ENCODE results near the gene WDFY2. TPM values are rescaled to one million over a fixed set of nuclear protein-coding genes. Genes with fewer than 3 reads are reported as not detected.
A peak's percentile ranks its signal among the peaks of the same experiment; 100 is the strongest.

WDFY2 gene
- total and polyA plus RNA-seq, 9 donors = 5.4 to 17.9 (median 12.6) TPM

DNA sequence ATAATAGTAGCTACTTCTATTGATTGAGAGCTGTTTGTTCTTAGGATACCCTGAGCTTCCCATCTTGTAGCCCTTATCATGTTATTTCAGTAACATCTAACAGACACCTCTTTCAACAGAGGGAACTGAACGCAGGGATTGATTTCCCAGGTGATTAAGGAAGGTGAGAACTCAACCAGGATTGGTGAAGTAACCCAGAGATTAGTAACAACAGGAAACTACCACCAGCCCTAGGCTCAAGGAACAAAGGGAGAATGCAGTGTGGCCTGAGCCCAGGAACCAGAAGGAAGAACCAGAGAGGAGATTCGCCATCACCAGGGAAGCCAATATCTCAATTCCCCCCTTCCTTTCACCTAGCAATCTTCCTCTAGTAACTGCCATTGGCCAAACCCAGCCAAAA is 211.2 kb downstream of the WDFY2 start:
- Histone ChIP-seq H3K4me1 (ENCODE audit: insufficient read depth) (peaks cover 2% of the 10 kb centered on the region), H3K9me3 (no peaks in the 10 kb centered on the region), H3K4me3 (no peak overlapping the region), H3K36me3 (no peaks in the 10 kb centered on the region), H3K27me3 (no peaks in the 10 kb centered on the region), H3K27ac (no peak overlapping the region)
- WGBS, 3 donors = 92 to 97% (median 93%) methylated on average over 2 of the region's 2 CpGs
- intact Hi-C loops (cut with DNase I) = no loop called here
- no peak for TF ChIP-seq POLR2A (IDR thresholded peaks at IDR 0.05)
- TF ChIP-seq, protein P1, sequence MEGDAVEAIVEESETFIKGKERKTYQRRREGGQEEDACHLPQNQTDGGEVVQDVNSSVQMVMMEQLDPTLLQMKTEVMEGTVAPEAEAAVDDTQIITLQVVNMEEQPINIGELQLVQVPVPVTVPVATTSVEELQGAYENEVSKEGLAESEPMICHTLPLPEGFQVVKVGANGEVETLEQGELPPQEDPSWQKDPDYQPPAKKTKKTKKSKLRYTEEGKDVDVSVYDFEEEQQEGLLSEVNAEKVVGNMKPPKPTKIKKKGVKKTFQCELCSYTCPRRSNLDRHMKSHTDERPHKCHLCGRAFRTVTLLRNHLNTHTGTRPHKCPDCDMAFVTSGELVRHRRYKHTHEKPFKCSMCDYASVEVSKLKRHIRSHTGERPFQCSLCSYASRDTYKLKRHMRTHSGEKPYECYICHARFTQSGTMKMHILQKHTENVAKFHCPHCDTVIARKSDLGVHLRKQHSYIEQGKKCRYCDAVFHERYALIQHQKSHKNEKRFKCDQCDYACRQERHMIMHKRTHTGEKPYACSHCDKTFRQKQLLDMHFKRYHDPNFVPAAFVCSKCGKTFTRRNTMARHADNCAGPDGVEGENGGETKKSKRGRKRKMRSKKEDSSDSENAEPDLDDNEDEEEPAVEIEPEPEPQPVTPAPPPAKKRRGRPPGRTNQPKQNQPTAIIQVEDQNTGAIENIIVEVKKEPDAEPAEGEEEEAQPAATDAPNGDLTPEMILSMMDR (IDR thresholded peaks at IDR 0.05) = no peak
- no peak for TF ChIP-seq EP300 (IDR thresholded peaks at IDR 0.05)
- no peak for DNase-seq

DNA sequence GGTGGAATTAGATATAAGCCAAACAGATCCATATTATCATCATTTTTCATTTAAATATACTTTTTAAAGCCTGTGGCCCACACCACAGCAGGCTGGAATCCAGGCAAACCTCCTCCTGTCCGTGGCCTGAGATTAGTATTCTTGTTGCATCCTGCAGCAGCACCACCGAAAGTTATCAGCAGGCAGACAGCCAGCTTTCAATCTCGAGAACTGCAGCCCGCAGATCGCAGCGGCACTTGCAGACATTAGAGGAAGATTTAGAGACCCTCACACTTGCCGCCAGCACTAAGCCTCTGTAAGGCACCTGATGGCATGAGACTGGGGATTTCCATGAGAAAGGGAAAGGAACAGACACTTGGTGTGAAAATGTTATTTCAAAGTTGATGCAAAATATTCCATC is 212.3 kb downstream of the WDFY2 start:
- no peaks in the 10 kb centered on the region for H3K27me3 ChIP-seq
- H3K27ac ChIP-seq = no peak overlapping the region
- H3K9me3 ChIP-seq = no peaks in the 10 kb centered on the region
- DNase-seq = no peak
- peaks cover 8% of the 10 kb centered on the region for H3K4me1 ChIP-seq (ENCODE audit: insufficient read depth)
- intact Hi-C loops (cut with DNase I) = no loop called here
- no peak overlapping the region for H3K4me3 ChIP-seq
- TF ChIP-seq, protein P1 (IDR thresholded peaks at IDR 0.05) = no peak
- TF ChIP-seq POLR2A (IDR thresholded peaks at IDR 0.05) = no peak
- no peak for TF ChIP-seq EP300 (IDR thresholded peaks at IDR 0.05)
- no peaks in the 10 kb centered on the region for H3K36me3 ChIP-seq
- WGBS, 3 donors = 74 to 85% (median 77%) methylated on average over 7 of the region's 7 CpGs

DNA sequence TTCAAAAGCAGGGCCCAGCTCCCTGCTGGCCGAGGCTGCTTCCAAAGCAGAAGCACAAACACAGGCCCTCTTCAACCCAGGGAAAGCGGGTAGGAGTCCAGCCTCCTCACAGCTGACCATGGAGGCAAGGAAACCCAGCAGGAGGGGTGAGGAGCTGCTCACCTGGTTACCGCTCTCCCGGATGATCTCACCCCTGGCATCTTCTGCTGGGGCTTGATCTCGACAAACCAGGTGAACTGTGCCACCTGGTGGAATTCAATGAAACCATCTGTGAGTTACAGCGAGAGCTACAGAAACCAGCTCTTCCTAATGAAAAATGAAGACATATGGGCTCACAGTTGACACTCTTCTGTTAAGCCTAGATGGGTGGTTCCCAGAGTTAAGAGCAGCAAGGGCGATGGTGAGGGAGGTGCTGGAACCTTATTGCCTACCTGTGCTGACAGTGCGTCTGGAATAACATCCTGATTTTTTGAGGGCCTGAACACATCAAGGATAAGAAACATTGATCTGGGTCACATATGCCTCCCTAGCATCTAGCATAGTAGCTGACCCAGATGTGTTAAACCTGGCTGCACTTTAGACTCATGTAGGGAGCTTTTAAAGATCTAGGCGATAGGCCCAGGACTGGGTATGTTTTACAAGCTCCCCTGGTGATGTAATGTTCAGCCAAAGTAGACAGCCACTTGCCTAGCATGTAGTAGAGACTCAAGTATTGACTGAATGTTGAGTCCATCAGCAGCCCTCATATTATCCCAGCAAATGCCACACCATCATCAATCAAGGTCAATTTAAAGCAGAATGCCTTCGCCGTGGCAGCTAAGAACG is 213.6 kb downstream of the WDFY2 start:
- intact Hi-C loops (cut with DNase I) = no loop called here
- H3K27ac ChIP-seq = no peak overlapping the region
- H3K36me3 ChIP-seq = no peaks in the 10 kb centered on the region
- no peak for DNase-seq
- no peak for TF ChIP-seq EP300 (IDR thresholded peaks at IDR 0.05)
- TF ChIP-seq, protein P1 (IDR thresholded peaks at IDR 0.05) = peak in 1 of 3 donors; percentile 14
- no peaks in the 10 kb centered on the region for H3K27me3 ChIP-seq
- no peaks in the 10 kb centered on the region for H3K9me3 ChIP-seq
- no peak overlapping the region for H3K4me3 ChIP-seq
- 78 to 82% (median 79%) methylated on average over 12 of the region's 12 CpGs for WGBS, 3 donors
- H3K4me1 ChIP-seq (ENCODE audit: insufficient read depth) = peaks cover 14% of the 10 kb centered on the region

DNA sequence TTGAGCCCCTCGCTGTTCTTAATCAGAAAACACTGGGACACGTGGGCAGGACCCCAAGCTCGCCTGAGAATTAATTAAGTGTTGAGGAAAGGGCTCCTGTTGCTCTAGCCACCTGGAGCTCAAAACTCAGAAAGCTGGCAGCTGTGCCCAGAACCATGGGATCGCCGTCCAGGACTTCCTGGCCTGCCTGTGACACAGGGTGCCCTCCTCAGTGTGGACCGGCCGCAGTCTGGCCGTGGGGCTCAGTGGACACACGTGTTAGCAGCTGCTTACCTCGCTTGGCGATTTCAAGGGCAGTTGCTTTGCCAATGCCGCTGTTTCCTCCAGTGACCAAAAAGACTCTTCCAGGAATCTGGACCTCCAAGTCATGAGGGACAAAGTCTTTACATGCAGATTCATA is 215.0 kb downstream of the WDFY2 start:
- WGBS, 3 donors = 91 to 92% (median 91%) methylated on average over 12 of the region's 12 CpGs
- H3K4me1 ChIP-seq (ENCODE audit: insufficient read depth) = peaks cover 20% of the 10 kb centered on the region
- H3K36me3 ChIP-seq = no peaks in the 10 kb centered on the region
- DNase-seq = no peak
- intact Hi-C loops (cut with DNase I) = no loop called here
- H3K27me3 ChIP-seq = no peaks in the 10 kb centered on the region
- H3K27ac ChIP-seq = no peak overlapping the region
- no peaks in the 10 kb centered on the region for H3K9me3 ChIP-seq
- TF ChIP-seq, protein P1 (IDR thresholded peaks at IDR 0.05) = no peak
- TF ChIP-seq POLR2A (IDR thresholded peaks at IDR 0.05) (no peak), EP300 (IDR thresholded peaks at IDR 0.05) (no peak)
- H3K4me3 ChIP-seq = no peak overlapping the region
